Fibroblast of skin of left biceps (primary cell): Measurements from ENCODE around the gene SLCO2A1.

Experiments
- DNase-seq, 2 experiments: peaks; one replicate each; pipeline ENCODE4 v3.0.0-alpha.2; 2013; ENCODE audit warnings: low read depth in 2 of 2

SLCO2A1 gene

GRCh38 chr3:133884054-133884886, 145.5 kb downstream of the SLCO2A1 start:
- no peak for DNase-seq

GRCh38 chr3:133883641-133884040, 146.1 kb downstream of the SLCO2A1 start:
- DNase-seq, result no peak

- no peak for DNase-seq
These were observed 146.6 kb downstream of the SLCO2A1 start for GRCh38 chr3:133882986-133883586.

- DNase-seq, result no peak
These were observed 147.5 kb downstream of the SLCO2A1 start for GRCh38 chr3:133881939-133882825.

- no peak for DNase-seq
These were observed 148.2 kb downstream of the SLCO2A1 start for GRCh38 chr3:133881492-133881891.

- DNase-seq, result no peak
These were observed 148.8 kb downstream of the SLCO2A1 start for GRCh38 chr3:133880886-133881455.

GRCh38 chr3:133880287-133880686, 149.4 kb downstream of the SLCO2A1 start:
- no peak for DNase-seq

GRCh38 chr3:133878518-133878917, 151.2 kb downstream of the SLCO2A1 start:
- DNase-seq, result no peak
